Measurements from ENCODE around the gene ERBB4.
A peak's percentile ranks its signal among the peaks of the same experiment; 100 is the strongest.

The ERBB4 gene

GRCh38 chr2:211981451-211981850 is 557.2 kb downstream of the ERBB4 start:
- FAIRE-seq (no peak), DNase-seq (ENCODE audit: extremely low spot score, insufficient read length, low read depth) (no peak)

- FAIRE-seq: no peak
Observed at GRCh38 chr2:211976076-211976475, 562.5 kb downstream of the ERBB4 start.

GRCh38 chr2:211967234-211967633 is 571.4 kb downstream of the ERBB4 start:
- DNase-seq (ENCODE audit: extremely low spot score, insufficient read length, low read depth) (no peak), FAIRE-seq (no peak)

More at GRCh38 chr2:211976076-211976475, 562.5 kb downstream of the ERBB4 start:
- DNase-seq (ENCODE audit: extremely low spot score, insufficient read length, low read depth): no peak

- DNase-seq (ENCODE audit: extremely low spot score, insufficient read length, low read depth): no peak
- no peak for FAIRE-seq
Observed at GRCh38 chr2:211963969-211964368, 574.6 kb downstream of the ERBB4 start.

- FAIRE-seq (peak; percentile 29), DNase-seq (ENCODE audit: extremely low spot score, insufficient read length, low read depth) (no peak)
Observed at GRCh38 chr2:211957799-211958198, 580.8 kb downstream of the ERBB4 start.

- no peak for FAIRE-seq
- no peak for DNase-seq (ENCODE audit: extremely low spot score, insufficient read length, low read depth)
Observed at GRCh38 chr2:211955648-211956047, 583.0 kb downstream of the ERBB4 start.

GRCh38 chr2:211948932-211949331 is 589.7 kb downstream of the ERBB4 start:
- DNase-seq (ENCODE audit: extremely low spot score, insufficient read length, low read depth) (no peak), FAIRE-seq (no peak)

- FAIRE-seq: no peak
Observed at GRCh38 chr2:211946960-211947359, 591.6 kb downstream of the ERBB4 start.

GRCh38 chr2:211944572-211944971 is 594.0 kb downstream of the ERBB4 start:
- FAIRE-seq (no peak), DNase-seq (ENCODE audit: extremely low spot score, insufficient read length, low read depth) (no peak)

More at GRCh38 chr2:211946960-211947359, 591.6 kb downstream of the ERBB4 start:
- DNase-seq (ENCODE audit: extremely low spot score, insufficient read length, low read depth): no peak

- DNase-seq (ENCODE audit: extremely low spot score, insufficient read length, low read depth) (no peak), FAIRE-seq (no peak)
Observed at GRCh38 chr2:211942153-211942552, 596.4 kb downstream of the ERBB4 start.

- no peak for DNase-seq (ENCODE audit: extremely low spot score, insufficient read length, low read depth)
- no peak for FAIRE-seq
Observed at GRCh38 chr2:211941216-211941747, 597.3 kb downstream of the ERBB4 start.

- no peak for DNase-seq (ENCODE audit: extremely low spot score, insufficient read length, low read depth)
- no peak for FAIRE-seq
Observed at GRCh38 chr2:211939177-211939576, 599.4 kb downstream of the ERBB4 start.

- DNase-seq (ENCODE audit: extremely low spot score, insufficient read length, low read depth): no peak
- FAIRE-seq: no peak
Observed at GRCh38 chr2:211934811-211935210, 603.8 kb downstream of the ERBB4 start.

GRCh38 chr2:211931314-211931713 is 607.3 kb downstream of the ERBB4 start:
- DNase-seq (ENCODE audit: extremely low spot score, insufficient read length, low read depth) (no peak), FAIRE-seq (no peak)

- DNase-seq (ENCODE audit: extremely low spot score, insufficient read length, low read depth) (no peak), FAIRE-seq (no peak)
Observed at GRCh38 chr2:211930331-211930730, 608.3 kb downstream of the ERBB4 start.

GRCh38 chr2:211928201-211928600 is 610.4 kb downstream of the ERBB4 start:
- DNase-seq (ENCODE audit: extremely low spot score, insufficient read length, low read depth) (no peak), FAIRE-seq (no peak)

GRCh38 chr2:211923019-211923418 is 615.6 kb downstream of the ERBB4 start:
- DNase-seq (ENCODE audit: extremely low spot score, insufficient read length, low read depth): no peak
- no peak for FAIRE-seq

- no peak for DNase-seq (ENCODE audit: extremely low spot score, insufficient read length, low read depth)
Observed at GRCh38 chr2:211903961-211904360, 634.6 kb downstream of the ERBB4 start.

GRCh38 chr2:211901226-211901846 is 637.3 kb downstream of the ERBB4 start:
- DNase-seq (ENCODE audit: extremely low spot score, insufficient read length, low read depth) (no peak), FAIRE-seq (no peak)

More at GRCh38 chr2:211903961-211904360, 634.6 kb downstream of the ERBB4 start:
- no peak for FAIRE-seq

GRCh38 chr2:211900518-211900917 is 638.1 kb downstream of the ERBB4 start:
- no peak for DNase-seq (ENCODE audit: extremely low spot score, insufficient read length, low read depth)
- no peak for FAIRE-seq

- FAIRE-seq (no peak), DNase-seq (ENCODE audit: extremely low spot score, insufficient read length, low read depth) (no peak)
Observed at GRCh38 chr2:211900000-211900399, 638.6 kb downstream of the ERBB4 start.

GRCh38 chr2:211898702-211899101 is 639.9 kb downstream of the ERBB4 start:
- DNase-seq (ENCODE audit: extremely low spot score, insufficient read length, low read depth) (no peak), FAIRE-seq (no peak)
